ENCODE measurements around the gene PRSS50.

Gene PRSS50

GRCh38 chr3:46670000-46670890 is 47.4 kb downstream of the PRSS50 start:
- no peak for DNase-seq (ENCODE audit: low read depth)

GRCh38 chr3:46669191-46669999 is 48.3 kb downstream of the PRSS50 start:
- DNase-seq (ENCODE audit: low read depth) = no peak

- DNase-seq (ENCODE audit: low read depth) = no peak
These were observed 49.1 kb downstream of the PRSS50 start for GRCh38 chr3:46668591-46668990.

DNA sequence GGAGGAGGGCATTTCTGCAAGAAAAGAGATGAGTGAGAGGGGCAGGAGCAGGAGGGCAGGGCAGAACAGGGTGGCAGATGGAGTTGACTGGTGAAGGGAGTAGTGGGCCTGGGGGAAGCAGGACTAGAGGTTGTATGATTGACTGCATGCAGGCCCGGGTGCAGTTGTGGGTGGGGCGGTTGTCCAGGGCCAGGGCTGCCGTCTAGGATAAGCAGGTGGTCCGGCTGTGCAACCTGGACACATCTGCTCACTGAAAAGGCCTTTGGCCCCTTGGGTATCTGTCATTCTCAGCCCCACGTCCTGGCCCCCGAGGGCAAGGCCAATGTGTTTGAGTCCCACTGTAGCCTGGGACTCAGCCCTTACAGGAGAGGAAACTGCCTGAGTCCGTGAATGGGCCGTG is 49.6 kb downstream of the PRSS50 start:
- no peak for DNase-seq (ENCODE audit: low read depth)

DNA sequence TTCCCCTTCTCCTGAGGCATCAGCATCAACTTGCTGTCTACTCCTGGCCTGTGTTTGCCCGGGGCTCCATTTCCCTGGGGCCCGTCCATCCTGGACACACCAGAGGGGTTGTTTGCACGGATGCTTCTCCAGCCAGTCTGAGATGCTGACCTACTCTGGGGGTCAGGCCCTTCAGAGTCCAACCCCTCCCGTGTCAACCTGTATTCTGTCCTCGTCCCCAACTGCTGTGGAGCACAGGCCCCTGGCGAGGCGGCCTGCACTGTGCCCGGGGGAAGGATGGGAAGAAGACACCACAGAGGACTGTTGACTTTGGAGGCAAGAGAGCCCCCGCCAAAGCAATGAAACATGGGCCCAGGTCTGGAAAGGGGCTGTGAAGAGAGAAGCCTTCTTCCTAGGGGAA is 50.0 kb downstream of the PRSS50 start:
- DNase-seq (ENCODE audit: low read depth) = no peak

DNA sequence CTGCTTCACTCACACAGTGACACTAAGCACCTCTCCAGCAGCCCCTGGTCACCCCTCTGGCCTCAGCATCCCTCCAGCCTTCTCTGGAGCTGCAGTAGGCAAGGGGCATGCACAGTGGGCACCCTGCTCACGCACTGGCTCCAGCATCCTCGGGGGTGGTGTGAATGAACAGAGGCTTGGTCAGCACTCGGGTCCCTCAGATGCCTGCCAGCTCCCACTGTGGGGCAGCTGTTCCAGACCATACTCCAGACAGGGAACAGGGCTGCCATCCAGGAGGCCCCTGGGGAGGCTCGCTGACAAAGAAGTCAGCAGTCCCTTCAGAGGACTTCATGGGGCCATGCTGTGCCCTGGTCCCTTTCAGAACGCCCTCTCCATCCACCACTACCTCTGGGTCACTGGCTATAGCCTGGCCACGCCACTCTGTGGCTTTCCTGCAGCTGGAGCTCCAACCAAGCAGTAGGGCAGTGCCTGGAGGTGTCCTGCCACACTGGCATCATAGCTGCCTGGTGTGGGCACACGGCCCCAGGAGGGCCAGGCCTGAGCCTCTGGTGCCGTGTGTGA is 50.5 kb downstream of the PRSS50 start:
- no peak for DNase-seq (ENCODE audit: low read depth)

- no peak for DNase-seq (ENCODE audit: low read depth)
These were observed 51.2 kb downstream of the PRSS50 start for GRCh38 chr3:46666453-46666845.

DNA sequence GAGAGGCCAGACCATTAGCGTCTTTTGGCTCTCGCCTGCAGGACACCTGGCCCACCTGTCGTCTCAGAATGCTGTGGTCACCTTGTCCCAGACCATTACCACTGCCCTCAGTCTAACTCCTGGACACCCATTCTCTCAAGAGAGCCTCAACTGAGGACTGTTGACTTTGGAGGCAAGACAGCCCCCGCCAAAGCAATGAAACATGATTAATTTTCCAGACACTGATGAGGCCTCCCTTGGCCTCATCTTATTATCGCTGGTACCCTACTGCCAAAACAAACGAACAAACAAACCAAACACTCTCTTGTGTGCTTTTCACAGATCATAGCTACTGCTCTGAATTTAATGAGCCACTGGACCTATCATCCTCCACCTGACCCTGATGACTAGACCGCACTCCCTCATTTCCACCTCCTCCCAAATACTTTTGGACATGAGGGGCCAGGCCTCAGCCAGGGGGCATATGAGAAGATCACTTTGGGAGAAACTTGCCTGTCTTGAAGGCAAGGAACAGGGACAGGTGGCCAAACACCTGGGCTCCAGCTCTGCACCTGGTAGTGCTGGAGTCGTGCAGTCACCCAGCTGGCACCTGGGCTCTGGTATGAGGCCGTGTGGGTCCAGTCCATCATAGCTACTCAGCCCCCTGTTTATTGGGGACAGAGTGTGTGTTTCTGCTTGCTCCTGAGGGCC is 51.8 kb downstream of the PRSS50 start:
- DNase-seq (ENCODE audit: low read depth) = no peak

DNA sequence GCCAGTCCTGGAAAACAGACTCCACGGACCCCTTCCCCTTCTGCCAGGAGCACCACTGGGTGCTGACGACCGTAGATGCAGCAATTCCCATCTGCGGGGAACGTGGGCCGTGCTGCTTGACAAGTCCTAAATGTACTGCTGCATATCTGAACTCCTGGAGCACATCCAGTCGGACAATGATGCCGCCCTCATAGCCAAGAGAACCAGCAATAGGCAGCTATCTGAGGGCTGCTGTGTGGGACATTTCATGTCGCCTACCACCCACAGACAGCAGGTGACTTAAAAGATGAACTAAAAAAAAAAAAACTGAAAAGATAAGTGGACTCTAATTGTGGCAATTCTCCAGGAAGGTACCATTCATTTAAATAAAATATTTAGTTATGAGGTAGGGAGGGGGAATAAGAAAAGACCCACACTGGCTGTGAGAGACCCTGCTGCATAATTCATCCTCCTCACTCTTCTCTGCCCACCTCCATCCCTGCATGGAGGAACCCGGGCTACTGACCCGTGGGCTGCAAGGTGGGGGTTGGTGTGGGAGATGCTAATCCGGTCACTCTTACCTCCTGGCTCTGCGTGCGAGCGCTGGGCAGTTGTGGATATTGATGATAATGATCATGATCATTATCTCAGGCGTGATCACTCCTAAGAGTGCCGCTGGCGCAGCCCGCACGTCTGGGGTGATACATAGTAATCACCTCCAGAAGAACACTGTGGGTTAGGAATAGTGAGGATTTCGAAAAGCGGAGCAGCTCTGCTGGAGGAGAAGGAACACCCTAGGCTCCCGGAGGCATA is 52.5 kb downstream of the PRSS50 start:
- DNase-seq (ENCODE audit: low read depth) = no peak

- no peak for DNase-seq (ENCODE audit: low read depth)
These were observed 53.3 kb downstream of the PRSS50 start for GRCh38 chr3:46664188-46664970.

GRCh38 chr3:46663591-46664135 is 54.0 kb downstream of the PRSS50 start:
- no peak for DNase-seq (ENCODE audit: low read depth)

DNA sequence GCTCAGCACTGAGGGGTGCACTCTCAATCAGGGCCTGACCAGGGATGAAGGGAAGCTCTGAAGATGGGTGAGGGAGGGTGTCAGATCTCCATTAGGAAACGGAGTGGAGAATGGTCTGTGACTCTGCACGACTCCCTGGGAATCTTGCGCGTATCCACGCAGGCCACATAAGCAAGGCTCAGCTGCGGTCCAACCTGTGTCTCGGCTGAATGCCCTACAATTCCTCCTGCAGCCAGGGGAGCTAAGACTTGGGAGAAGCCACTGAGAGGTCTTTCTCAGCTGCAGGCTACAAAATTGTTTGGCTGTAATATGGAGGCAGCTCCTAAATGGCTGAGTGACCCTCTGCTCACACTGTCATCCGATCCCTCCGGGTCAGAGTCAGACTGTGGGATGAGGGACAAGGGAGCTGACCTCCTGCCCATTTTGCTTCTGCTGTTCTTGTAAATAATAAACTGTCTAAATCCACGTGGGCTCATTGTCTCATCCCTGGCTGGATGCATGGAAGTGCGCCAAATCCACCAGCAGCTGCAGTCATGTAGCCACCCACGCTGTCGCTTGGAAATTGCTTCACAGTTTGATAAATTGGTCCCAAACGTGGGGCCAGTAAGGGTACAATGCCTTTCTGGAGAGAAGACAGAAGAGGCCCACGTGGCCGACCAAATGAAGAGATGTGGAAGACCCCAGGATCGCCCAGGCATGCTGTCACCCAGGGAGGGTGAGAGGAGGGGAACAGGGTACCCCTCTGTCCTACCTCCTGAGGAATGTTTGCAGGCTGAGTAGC is 54.7 kb downstream of the PRSS50 start:
- DNase-seq (ENCODE audit: low read depth) = no peak
